CD4-positive, alpha-beta T cell treated with Interferon alpha-2 for 1 hour (primary cell): ENCODE measurements around the gene OR52M1.
"Not testable (repeated sequence)": the region's sequence is repeated elsewhere in the genome, so short reads cannot be mapped to it uniquely, and the experiment has no call there.

Source experiments
- DNase-seq, 2 donors: peaks; one replicate each; pipeline ENCODE4 v3.0.0-alpha.2; 2020 to 2022

The OR52M1 gene, protein sequence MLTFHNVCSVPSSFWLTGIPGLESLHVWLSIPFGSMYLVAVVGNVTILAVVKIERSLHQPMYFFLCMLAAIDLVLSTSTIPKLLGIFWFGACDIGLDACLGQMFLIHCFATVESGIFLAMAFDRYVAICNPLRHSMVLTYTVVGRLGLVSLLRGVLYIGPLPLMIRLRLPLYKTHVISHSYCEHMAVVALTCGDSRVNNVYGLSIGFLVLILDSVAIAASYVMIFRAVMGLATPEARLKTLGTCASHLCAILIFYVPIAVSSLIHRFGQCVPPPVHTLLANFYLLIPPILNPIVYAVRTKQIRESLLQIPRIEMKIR

GRCh38 chr11:4544891-4545290, at the start of gene OR52M1:
Gene OR52M1 (plus strand): TSS chr11:4545191. CDS start chr11:4545191, 0 bp downstream.
- no peak for DNase-seq

- no peak for DNase-seq
Observed at GRCh38 chr11:4495487-4495886, 49.5 kb upstream of the OR52M1 start.

DNA sequence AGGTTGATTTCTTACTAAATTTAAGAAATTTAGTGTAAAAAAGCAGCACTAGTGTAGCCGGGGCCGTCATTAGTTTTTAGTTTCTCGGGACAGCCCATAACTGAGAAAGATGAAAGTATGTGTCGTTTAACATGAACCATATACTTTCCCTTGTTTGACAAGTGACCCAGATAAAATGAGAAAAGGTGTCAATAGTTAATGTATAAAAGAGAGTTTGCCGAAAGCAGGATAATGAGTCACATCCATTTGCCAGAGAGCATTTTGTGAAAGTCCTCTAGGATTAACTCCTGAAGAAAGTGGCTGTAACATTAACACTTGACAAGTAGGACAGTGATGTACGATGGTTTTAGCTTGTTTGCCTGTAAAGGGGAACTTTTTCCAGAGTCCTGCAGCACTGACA, 49.0 kb upstream of the OR52M1 start:
- no peak for DNase-seq

DNA sequence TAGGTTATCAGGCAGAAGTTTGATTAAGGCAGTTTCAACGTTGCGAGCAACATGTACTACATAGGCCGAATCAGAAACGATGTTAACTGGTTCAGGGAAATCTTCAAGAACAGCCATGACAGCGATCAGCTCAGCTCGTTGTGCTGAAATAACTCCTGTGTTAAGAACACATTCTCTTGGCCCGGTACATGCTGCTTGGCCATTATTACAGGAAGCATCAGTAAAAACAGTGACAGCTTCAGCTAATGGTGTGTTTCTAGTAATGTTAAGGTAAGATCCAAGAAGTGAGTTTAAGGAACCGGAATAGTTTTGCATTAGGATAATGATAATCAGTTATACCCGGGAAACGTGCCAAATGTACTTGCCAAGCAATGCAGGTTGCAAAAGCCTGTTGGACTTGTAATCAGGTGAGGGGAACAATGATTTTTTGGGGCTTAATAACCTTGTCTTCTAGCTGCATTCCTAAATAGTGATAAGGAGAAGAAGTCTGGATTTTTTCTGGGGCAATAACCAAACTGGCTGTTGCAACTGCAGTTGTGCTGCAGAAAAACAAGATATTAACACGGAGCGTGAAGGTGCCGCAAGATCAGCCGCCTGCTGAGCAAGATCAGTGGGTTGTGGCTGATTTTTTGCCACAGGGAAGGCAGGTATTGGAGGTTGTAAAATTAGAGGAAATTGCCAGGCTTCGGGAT, 48.3 kb upstream of the OR52M1 start:
- no peak for DNase-seq

- no peak for DNase-seq
Observed at GRCh38 chr11:4508886-4509285, 36.1 kb upstream of the OR52M1 start.

DNA sequence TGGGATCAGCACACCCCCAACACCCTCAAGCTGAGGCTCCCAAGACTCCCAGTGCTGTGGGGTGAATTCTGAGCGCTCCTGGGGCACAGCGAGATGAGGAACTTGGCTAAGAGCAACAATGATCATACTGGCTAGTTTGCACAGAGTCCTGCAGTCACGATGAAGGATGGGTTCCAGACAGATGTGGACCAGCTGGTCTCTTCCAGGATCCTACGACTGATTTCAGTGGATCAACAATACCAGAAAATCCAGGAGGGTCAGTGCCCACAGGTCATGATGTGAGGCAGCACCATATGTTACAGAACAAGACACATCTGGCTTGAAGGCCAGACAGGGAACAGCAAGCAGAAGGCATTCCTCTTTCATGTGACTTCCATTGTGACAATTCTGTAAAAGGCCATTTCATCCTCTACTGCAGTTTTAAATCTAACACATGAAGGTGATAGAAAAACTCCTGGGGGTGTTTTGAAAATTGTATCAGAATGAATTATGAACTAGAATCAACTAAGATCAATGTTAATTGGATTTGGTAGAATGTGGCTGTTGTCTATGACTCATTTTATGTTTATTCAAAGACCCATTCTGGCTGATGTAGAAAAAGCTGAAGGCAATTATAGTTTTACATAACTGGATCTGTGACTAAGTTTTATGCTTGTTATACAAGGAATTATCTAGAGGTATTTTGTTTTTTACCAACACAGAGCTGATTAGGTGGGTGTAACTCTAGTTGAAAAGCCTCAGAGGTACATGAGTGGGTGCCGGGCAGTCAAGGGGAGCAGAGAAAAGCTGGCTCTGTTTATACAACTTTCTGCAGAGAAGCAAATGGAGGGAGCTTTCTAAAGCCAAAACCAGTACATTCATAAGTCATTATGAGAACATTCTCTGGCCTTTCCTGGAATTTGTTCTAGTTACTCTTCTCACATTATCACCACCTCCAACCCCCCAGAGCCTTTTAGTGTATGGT, 33.4 kb upstream of the OR52M1 start:
- DNase-seq: no peak

DNA sequence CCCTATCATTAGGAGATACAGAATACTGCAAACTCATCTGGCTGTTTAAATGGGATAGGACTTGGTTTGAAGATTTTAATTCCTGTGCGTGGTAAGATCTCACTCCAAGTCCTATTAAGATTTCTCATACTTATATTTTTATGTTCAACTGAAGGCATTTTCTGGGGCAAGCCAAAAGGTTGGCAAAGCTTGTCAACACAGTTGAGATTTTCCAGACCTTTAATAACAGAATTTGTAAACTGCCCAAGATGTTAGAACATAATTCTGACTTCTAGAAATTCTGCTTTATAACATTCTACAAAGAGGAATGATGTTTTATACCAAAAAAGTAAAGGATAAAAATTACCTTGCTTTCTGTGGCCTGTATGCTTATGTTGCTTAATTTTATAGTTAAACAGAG, 30.8 kb upstream of the OR52M1 start:
- no peak for DNase-seq

GRCh38 chr11:4522339-4522738, 22.7 kb upstream of the OR52M1 start:
- no peak for DNase-seq

DNA sequence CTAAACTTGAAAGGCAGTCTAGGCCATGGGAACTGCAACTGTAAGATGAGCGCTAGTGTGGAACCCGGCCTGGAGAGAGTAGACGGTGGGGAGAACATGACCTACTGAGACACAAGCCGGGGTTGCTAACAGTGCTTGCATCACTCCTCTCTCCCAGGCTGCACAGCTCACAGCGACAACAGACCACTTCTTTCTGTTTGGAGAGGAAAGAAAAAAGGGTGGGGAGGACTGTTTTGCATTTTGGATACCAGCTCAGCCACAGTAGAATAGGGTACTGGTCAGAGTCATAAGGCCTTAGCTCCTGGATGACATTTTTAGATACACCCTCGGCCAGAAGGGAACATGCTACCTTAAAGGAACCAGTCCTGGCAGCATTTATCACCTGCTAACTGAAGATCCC, 22.2 kb upstream of the OR52M1 start:
- no peak for DNase-seq

- no peak for DNase-seq
Observed at GRCh38 chr11:4523666-4524065, 21.3 kb upstream of the OR52M1 start.

DNA sequence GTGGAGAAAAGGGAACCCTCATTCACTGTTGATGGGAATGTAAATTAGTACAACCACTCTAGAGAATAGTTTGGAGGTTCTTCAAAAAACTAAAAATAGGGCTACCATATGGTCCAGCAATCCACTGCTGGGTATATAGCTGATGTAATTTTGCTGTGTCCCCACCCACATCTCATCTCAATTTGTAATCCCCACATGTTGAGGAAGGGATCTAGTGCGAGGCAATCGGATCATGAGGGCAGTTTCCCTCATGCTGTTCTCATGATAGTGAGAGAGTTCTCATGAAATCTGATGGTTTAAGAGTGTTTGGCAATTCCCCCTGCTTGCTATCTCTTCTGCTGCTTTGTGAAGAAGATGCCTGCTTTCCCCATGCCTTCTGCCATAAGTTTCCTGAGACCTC, 17.1 kb upstream of the OR52M1 start:
- DNase-seq: no peak

- not testable (repeated sequence) for DNase-seq
Observed at GRCh38 chr11:4531686-4532085, 13.3 kb upstream of the OR52M1 start.

GRCh38 chr11:4539603-4540219, 5.3 kb upstream of the OR52M1 start:
- DNase-seq: peak; percentile 13 to 43

DNA sequence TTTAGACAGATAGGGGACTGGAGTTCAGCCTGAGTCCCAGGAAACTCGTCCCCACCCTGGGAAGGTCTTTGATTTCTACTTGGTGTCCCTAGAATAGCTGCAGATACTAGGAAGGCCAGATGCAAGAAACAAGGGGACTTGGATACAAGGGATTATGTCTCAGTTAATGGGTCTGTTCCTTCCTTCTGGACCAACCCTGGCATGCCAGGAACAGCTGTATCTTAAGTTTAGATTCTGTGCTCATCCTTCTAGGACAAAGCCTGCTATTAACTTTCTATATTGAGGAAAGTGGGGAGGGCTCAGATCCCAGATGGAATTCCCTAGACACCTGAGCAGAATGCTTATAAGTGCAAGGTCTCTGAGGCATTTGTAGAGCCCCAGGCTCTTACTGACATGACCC, 3.9 kb upstream of the OR52M1 start:
- DNase-seq: no peak

- no peak for DNase-seq
Observed at GRCh38 chr11:4543561-4543960, 1.4 kb upstream of the OR52M1 start.

DNA sequence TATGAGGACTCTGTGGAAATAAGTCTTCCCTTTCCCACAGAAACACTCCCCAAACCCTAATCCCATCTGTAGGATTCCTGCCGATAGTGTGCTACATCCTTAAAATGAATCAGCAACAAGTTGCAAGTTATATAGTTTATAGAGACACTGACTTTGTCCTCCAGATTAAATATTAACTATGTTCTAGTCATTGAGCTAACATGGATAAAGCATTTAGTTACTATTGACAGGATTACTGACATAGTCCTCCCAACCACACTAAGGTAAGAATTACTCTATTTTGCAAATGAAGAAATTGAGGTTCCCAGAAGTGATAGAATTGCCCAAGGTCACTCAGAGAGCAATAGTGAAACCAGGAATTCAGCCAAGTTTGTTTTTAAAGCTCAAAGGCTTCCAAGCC, 1.9 kb downstream of the OR52M1 start:
- no peak for DNase-seq

- no peak for DNase-seq
Observed at GRCh38 chr11:4547416-4547815, 2.4 kb downstream of the OR52M1 start.

- no peak for DNase-seq
Observed at GRCh38 chr11:4551346-4551979, 6.5 kb downstream of the OR52M1 start.

GRCh38 chr11:4559527-4560440, 14.8 kb downstream of the OR52M1 start:
- no peak for DNase-seq

GRCh38 chr11:4560467-4560866, 15.5 kb downstream of the OR52M1 start:
- no peak for DNase-seq

DNA sequence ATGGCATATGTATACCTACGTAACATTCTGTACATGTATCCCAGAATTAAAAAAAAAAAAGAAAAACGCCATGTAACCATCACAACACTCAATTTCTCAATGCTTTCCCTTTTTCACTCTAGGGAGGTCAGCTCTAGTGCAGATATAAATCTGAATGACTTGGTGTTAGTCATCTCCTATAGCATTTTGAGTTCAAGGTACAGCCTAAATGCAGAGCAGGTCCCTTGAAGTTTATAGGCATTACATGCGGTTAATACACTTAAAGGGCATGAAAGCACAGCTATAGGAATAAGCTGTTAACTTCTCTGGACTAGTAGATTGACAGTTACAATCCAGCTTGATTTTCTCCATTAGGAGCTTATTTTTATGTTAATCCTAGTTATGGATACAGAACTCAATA, 20.4 kb downstream of the OR52M1 start:
- no peak for DNase-seq
